ENCODE measurements around the gene MYZAP. TPM values are rescaled to one million over a fixed set of nuclear protein-coding genes. Genes with fewer than 3 reads are reported as not detected.

The MYZAP gene
- polyA plus RNA-seq, 1 of the 3 experiments (the other 2 are of a cell fraction) = 0.07 TPM

GRCh38 chr15:57665939-57666338 is 74.2 kb downstream of the MYZAP start:
- Histone ChIP-seq H3K79me2 (ENCODE audit: insufficient read depth) (no peaks in the 10 kb centered on the region), H3K9me2 (no peaks in the 10 kb centered on the region), H2AFZ (ENCODE audit: low read depth) (no peak overlapping the region), H3K9ac (no peak overlapping the region), H3K4me2 (no peak overlapping the region), H3K9me3 (no peaks in the 10 kb centered on the region; the same call in 1 of the 2 replicates), H3K27me3 (ENCODE audit: insufficient read depth) (no peaks in the 10 kb centered on the region; the same call in 1 of the 2 replicates), H3K4me3 (ENCODE audit: low read depth in 2 of 2, low read length in 1 of 2) (no peak overlapping the region), H3K27ac (ENCODE audit: low read depth in 2 of 2, low read length in 1 of 2) (no peak overlapping the region), H4K20me1 (ENCODE audit: insufficient read depth) (no peaks in the 10 kb centered on the region), H3F3A (replicated peaks; ENCODE audit: insufficient read depth) (no peaks in the 10 kb centered on the region), H3K36me3 (replicated peaks in 1 of 2; ENCODE audit: control insufficient read depth in 1 of 2, insufficient read depth in 2 of 2, low read length in 1 of 2) (no peaks in the 10 kb centered on the region), H3K4me1 (ENCODE audit: control insufficient read depth in 1 of 2, insufficient read depth in 2 of 2, low read depth in 1 of 2, low read length in 1 of 2) (peaks cover 0 to 2% of the 10 kb centered on the region in 2 experiments; a peak in 1 of 4 replicates)
- no peak for DNase-seq
- POLR2A ChIA-PET = no interaction called here
- WGBS (ENCODE audit: low lambda C conversion rate) = 66% methylated on average over 4 of the region's 4 CpGs
- CTCF ChIA-PET = interaction anchor here (1.4 to 2.7 kb wide), 8 partner anchors 8 to 405 kb away, joined by 3 to 11 read pairs (median 7); partner anchors contain the start of gene ALDH1A2
- no peak for TF ChIP-seq ZBTB33 (IDR thresholded peaks at IDR 0.05; ENCODE audit: borderline replicate concordance, low read depth)
- TF ChIP-seq REST (IDR thresholded peaks at IDR 0.05; ENCODE audit: low read depth, low read length) = no peak
- TF ChIP-seq NRF1 (IDR thresholded peaks at IDR 0.05; ENCODE audit: low read depth, low read length) = no peak
- TF ChIP-seq GATA2 (CRISPR knock-in tag; IDR thresholded peaks at IDR 0.05) = no peak
- no peak for TF ChIP-seq MEF2A (IDR thresholded peaks at IDR 0.05; ENCODE audit: borderline replicate concordance, low read depth)
- TF ChIP-seq TAF1 (IDR thresholded peaks at IDR 0.05; ENCODE audit: borderline replicate concordance, low read depth, low read length) = no peak
- TF ChIP-seq SMC3 (IDR thresholded peaks at IDR 0.05; ENCODE audit: low read depth, low read length) = no peak
- TF ChIP-seq FOXM1 (IDR thresholded peaks at IDR 0.05; ENCODE audit: low read depth) = no peak
- no peak for TF ChIP-seq PBX3 (IDR thresholded peaks at IDR 0.05)
- no peak for TF ChIP-seq ELF1 (IDR thresholded peaks at IDR 0.05)
- no peak for TF ChIP-seq EP300 (IDR thresholded peaks at IDR 0.05; ENCODE audit: borderline replicate concordance in 1 of 2, low read depth in 1 of 2, low read length in 1 of 2)

Data from SK-N-SH (cell line).